Vagina (tissue), 2 donors: ENCODE data around the gene ASB7.

Source experiments
- POLR2A ChIP-seq, 2 donors: fragments of 450-650 bp; IDR thresholded peaks; one replicate each; pipeline ENCODE4 v1.6.1; 2017; ENCODE audit warnings: antibody characterized with exemption in 2 of 2, mild to moderate bottlenecking in 2 of 2, moderate library complexity in 2 of 2
- POLR2AphosphoS5 ChIP-seq, 2 donors: sonication (generic); formaldehyde crosslinking; IDR thresholded peaks; one replicate each; pipeline ENCODE4 v1.9.0; 2017; ENCODE audit warnings: antibody characterized with exemption in 2 of 2, mild to moderate bottlenecking in 2 of 2, low read depth in 1 of 2; ENCODE audit not compliant: insufficient read depth in 1 of 2
- TF ChIP-seq, protein P1 (sequence below), 3 experiments: fragments of 450-650 bp in 2 of 3; fragments of 200-600 bp in 1 of 3; sonication (generic) in 1 of 3; IDR thresholded peaks; one replicate each; pipeline ENCODE4 v1.5.1; 2017 to 2019; ENCODE audit warnings: antibody characterized with exemption in 3 of 3, mild to moderate bottlenecking in 2 of 3, moderate library complexity in 2 of 3

DNA sequence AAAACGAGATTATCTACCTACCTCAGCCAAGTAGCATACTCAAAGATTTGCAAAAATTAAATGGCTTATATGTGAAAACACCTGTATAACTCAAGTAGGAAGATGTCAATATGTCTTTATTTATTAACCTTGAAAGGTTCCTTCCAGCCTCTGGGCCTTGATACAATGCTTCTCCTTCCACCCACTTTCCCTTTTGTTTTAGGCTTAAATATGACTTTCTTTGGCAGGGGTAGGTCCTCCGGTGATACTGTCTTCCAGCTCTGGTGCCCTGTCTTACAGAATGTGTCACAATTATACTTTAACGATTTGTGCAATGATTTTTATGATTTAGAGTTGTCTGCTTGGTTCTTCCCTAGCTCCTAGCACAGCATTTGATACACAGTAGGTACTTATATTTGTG is 4.5 kb upstream of the ASB7 start:
- TF ChIP-seq, protein P1, sequence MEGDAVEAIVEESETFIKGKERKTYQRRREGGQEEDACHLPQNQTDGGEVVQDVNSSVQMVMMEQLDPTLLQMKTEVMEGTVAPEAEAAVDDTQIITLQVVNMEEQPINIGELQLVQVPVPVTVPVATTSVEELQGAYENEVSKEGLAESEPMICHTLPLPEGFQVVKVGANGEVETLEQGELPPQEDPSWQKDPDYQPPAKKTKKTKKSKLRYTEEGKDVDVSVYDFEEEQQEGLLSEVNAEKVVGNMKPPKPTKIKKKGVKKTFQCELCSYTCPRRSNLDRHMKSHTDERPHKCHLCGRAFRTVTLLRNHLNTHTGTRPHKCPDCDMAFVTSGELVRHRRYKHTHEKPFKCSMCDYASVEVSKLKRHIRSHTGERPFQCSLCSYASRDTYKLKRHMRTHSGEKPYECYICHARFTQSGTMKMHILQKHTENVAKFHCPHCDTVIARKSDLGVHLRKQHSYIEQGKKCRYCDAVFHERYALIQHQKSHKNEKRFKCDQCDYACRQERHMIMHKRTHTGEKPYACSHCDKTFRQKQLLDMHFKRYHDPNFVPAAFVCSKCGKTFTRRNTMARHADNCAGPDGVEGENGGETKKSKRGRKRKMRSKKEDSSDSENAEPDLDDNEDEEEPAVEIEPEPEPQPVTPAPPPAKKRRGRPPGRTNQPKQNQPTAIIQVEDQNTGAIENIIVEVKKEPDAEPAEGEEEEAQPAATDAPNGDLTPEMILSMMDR (IDR thresholded peaks at IDR 0.05), result no peak
- TF ChIP-seq POLR2A (IDR thresholded peaks at IDR 0.05), result no peak
- TF ChIP-seq POLR2AphosphoS5 (IDR thresholded peaks at IDR 0.05; ENCODE audit: insufficient read depth in 1 of 2, low read depth in 1 of 2), result no peak
